ENCODE data around the gene HSD11B2.

HSD11B2 gene

DNA sequence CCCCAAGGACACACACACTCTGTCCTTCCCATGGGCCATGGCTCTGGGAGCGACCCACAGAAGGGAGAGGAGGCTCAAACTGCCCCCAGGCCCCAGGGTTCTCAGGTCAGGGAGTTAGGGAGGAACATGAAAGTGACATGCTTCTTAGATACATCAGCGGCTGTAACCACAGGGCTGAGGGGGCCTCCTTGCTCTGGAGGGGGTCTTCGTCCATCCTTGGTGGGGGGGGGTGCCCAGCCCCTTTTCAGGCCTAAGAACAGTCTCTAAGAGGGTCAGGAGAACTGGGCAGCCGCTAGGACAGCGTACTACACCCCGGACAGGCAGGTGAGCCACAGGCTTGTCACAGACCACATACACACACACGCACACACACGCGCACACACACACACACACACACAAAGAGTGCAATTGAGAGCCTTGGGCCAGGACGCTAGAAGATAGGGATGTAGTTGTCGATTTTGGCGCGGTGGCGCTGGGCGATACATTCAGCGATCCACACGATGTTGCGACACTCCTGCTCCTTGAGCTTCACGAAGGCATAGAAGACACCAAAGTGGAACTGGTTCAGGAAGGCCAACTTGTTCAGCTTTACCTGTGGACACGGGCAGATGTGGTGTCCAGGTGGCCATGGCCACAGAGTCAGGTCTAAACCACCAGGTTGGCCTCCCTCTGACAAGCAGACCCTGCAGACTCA, 7.3 kb downstream of the HSD11B2 start:
- DNase-seq, result no peak

DNA sequence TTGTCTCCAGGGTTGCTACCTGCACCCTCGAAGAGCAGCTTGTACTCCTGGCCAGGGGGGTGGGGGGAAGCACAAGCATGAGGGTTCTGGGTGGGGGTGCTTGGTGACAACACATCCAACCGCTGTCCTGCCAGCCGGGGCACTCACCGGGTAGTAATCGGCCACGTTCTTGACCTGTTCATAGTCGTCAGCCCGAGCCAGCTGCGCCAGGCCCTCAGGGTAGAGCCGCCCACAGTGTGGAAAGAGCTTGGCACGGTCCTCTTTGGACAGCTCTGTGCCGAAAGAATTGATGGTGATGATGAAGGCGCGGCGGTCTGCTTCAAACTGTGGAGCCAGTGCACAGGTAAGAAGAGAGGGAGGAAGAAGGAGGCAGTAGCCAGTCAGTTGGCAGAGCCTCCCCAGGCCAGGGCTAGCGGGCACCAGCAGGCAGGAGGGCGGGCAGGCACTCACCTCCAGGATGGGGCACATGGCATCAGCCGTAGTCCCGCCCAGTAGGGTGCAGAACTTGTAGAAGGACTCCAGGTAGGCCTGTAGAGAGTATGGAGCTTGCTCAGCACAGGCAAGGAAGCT, 8.0 kb downstream of the HSD11B2 start:
- DNase-seq, result no peak

DNA sequence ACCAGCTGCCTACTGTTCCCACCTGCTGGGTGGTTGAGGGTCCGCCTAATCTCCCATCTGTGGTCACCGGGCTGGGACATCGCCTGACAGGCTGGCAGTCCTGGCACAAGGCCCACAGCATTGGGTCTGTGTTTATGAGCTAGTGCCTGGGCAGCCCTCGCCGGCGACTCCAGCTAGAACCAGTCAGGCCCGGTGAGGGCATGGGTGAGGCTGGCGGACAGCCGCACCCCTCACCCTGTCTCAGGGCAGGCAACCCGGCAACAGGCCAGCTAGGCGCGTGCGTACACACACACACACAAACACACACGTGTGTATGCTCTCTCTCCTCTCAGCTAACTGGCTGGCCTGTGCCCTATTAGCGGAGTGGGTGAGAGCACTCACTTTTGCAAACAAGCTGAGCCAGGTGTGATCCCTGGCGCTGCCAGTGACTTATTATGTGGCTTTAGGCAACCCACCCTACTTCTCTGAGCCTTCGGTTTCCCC, 10.4 kb downstream of the HSD11B2 start:
- peak; percentile 13 for DNase-seq

DNA sequence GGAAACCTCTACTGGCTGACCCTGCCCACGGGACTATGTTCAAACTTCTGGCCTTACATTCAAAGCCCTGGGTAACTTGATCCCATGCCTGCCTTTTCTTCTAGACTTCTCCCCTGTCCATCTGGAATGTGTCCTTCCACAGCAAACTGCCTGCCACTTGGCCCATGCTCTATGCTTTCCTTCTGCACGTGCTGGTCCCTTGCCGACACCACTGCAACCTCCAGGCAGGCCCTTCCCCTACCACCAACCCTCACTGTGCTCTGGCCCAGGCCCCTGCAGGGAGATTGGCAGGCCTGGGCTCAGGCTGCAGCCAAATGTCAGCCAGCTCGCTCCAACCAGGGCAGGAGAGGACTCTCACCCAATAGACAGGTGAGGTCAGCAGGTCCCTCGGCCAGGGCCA, 11.0 kb downstream of the HSD11B2 start:
- DNase-seq, result no peak

DNA sequence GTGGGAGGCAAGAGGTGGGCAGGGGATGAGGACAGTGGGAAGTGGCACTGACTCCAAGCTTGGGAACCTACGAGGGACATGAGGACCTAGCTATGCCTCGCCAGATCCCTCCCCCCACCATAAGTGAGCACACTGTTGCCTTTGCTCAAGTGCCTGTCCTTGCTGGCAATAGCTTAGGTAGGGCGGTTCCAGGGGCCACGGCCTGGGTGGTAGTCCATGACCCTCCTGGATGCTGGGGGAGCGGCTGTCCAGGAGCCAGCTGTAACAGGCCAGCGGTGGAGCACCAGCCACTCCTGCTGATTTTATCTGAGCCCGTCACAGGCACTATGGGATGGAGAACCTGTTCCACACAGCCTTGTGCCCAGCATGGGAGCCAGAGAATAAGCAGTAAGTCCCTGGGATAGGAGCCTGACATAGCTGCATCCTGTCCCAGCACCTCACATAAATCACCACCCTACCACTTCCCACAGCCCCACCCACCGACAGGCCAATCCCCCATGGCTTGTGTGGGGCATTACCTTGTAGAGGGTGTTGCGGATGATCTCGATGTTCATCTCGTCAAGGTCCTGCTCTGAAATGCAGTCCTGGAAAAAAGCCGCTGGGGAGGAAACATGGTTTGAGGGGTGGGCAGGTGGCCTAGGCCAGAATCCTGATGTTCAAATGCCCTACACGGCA, 11.8 kb downstream of the HSD11B2 start:
- no peak for DNase-seq

DNA sequence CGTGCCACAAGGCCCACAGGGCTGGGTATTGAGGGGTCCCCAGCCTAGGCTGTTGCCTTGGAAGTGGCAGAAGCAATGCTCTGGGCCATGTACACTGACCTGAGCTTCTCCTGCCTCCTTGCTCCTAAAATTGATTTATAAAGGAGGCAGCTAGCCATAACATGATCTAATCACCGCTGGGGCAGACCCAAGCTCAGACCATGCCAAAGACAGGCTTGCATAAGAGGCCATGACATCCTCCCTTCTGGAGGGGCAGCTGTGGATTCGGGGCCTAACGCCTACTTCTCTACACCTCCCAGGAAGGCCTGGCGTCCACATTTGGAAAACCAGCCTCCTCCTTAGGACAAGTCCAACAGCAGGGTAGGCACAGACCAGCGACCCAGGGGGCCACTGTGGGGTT, 12.3 kb downstream of the HSD11B2 start:
- no peak for DNase-seq

DNA sequence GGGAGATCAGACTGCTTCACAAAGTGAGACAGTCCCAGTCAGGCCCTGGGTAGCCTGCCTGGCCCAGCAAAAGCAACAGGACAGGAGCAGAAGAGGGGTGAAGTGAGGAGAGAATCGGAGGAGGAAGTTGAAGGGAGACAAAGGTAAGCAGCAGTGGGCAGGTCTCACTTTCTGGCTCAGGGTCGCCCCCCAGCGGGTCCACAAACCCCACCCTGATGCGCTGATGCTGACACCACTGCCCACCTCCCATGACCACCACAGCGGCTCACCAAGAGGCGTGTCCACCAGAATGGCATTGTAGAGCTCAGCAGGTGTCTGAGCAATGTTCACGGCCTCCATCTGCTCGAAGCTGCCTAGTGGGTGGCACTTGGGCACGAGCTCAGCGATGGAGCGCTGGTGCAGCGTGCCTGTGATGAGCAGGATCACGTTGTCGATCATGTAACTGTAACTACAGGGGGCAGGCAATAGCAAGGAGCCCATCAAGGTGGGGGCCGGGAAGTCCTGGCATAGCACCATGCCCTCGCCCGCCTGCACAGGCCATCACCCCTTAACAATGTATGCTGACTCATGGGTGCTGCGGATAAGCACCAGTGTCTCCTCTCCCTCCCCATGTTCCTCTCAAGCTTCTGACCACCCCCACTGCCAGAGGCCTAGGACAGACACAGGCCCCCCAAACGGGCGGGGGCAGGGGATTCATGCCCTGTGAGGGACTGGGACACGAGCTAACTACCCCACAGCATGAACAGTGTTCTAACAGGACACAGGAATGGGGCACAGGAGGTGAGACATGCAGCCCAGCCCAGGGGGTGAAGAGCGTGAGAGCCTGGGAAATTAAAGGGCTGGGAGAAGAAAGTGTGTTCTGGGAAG, 13.6 kb downstream of the HSD11B2 start:
- no peak for DNase-seq

DNA sequence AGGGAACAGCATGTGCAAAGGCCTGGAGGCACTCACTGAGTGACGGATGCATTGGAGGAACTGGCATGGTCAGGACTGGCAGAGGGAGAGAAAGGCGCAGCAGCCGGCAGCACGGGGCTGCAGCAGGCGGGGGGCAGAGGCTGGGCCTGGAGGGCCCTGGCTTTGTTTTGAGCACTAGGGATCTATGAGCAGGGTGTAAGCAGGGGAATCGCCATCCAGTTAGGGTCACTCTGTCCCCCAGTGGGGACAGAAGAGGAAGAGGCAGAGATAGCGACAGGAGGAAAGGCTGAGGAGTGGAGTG, 14.2 kb downstream of the HSD11B2 start:
- no peak for DNase-seq

DNA sequence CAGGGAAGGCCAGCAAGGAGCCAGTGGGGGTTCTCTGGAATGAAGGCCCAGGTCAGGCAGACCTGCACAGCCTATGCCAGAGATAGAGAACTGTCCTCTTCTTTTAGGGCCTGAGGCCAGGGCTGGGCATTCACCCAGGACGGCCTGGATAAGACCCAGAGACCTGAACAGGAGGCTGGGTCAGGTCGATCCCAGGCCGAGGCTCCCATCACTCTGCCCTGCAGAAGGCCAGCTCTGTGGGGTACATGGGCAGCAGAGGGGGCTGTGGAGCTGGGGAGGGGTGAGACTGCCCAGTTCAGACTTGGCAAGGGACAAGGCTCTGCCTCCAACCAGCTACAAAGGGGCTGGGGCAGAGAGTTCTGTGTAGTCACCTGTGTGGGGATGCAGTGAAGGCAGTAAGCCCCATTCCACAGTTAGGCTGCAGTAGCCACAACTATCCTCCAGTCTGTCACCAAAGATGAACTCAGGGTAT, 14.6 kb downstream of the HSD11B2 start:
- no peak for DNase-seq

DNA sequence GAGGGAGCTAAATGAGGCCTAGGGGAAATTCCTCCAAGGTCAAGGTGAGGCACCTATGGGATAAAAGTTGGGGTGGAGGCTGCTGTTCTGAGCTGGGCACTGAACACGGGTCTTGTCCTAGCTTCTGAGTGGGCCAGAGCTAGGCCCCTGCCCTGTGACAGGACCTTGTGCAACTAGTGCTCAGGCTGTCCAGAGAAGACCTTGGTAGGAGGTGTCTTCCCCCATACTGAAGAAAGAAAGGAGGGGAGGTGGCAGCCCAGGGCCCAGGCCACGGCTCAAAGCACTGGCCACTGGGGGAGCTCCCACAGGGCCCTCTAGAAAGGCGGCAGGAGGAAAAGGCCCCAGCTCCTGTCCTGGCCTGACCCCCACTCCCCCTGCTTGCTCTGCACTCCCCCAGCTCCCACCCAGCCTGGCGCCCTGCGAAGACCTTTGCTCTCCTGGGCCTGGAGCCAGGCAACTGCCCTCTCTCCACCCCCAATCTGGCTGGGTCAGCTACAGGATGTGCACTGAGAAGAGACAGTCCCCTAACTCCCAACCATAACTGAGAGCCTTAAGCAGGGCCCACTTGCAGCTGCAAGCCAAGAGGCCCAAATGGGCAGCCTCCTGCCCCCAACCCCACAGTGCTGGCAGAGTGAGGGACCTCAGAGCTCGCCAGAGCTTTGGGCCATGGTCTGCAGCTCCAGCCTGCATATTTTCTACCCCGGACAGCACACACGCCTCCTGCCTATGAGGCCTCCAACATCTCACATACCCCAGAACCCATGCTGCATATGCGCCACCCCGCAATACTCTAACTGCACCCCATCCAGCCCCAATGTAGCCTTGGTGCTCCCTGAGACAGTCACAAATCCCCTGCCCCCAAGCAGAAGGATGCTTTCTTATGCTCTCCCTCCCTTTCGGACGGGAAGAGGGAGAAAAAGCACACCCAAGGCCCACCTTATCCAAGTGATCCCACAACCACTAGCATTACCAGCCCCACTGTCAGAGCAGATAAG, 15.3 kb downstream of the HSD11B2 start:
- no peak for DNase-seq

DNA sequence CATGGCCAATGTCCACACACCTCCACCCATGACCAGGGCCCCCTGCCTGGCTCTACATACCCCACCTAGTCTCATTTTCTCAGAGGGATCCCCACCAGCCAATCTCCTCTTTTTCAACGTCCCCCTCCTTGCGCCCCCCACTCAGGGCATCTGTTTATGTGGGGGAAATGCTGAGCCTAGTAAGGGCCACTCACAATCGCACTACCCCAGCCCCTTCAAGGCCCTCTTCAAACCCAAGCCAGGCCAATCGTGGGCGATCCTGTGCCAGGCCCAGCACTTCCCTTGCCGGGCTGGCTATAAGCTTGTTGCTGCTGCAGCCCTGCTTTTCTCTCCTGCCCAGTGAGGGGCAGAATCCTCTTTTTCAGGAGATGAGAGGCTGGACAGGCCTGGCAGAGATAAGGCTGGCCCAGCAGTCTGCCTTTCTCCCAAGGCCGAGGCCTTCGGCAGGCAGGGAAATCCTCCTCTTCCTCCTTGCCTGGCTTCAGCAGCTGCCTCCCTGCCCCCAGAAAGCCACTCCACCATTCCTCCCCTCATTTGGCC, 16.1 kb downstream of the HSD11B2 start:
- no peak for DNase-seq

DNA sequence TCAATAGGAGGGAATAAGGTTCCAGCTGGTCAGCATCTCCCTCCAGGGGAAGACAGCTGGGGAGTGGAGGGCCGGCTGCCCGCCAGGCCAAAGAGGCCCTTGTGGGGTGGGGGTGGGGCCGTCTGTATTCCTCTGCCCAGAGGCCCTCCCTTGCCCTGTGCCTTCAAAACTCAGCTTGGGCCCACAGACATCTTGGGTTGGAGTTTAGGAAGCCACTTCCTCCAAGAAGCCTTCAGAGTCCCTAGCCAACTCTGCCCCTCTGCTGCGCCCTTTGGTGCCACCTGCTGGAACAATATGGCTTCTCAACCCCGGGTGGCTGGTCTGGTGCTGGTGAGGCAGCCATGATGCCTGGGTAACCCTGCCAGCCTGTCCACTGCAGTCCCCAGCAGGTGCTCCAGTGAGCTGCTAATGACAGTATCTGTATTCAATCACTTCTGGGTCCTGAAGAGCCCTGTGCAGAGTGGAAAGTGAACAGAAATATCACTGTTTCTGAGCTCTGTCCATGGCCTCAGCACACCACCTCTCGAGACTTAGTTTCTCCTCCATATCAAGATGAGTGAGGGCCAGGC, 16.7 kb downstream of the HSD11B2 start:
- DNase-seq, result peak; percentile 11

DNA sequence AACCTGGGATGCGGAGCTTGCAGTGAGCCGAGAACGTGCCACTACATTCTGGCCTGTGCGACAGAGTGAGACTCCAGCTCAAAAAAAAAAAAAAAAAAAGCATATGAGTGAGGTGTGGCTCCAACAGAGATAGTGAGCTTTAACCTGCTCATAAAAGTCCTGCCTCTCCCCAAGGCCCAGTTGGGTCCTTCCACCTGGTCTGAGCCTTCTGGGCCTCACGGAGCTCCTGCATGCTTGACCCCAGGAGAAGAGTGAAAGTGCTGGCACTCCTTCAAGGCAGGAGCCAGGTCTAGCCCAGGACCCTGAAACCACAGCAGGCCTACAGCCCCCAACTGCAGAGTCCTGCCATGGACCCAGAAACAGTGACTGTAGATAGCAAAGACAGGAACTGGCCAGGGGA, 17.7 kb downstream of the HSD11B2 start:
- DNase-seq, result no peak

DNA sequence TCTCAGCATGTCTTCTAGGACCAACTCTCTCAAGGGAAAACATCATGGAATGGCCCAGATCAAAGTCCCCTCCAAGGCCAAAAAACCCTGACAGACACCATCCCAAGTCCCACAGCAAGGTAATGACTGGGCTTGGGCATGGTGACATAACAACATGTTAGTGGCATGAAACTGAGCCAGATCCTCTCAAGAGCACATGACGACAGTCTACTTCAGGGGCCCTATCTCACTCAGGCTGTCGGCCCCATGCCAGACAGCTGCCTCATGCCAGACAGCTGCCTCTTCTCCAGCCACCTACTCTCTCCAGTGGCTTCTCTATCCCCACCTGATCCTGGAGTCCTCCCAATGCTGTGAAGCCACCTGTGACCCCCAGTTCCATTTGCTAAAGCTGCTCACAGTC, 18.4 kb downstream of the HSD11B2 start:
- no peak for DNase-seq

DNA sequence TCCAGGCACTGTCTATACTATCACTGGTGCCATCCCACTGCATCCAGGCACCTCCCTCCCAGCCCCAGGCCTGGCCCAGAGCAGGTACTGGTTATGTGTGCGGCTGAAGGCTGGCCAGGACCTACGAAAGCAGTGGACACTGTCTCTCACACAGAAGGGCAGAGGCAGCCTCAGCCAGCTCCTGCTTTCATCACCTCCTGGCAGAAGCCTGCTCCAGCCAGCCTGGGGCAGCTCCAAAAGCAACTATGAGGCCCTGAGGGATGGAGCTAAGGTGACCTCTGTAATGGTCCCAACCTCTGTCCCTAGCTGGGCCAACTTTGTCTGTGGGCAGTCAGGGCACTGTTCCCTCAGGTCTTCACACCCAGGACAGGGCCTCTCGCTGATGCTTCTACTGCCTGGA, 18.8 kb downstream of the HSD11B2 start:
- DNase-seq, result no peak

DNA sequence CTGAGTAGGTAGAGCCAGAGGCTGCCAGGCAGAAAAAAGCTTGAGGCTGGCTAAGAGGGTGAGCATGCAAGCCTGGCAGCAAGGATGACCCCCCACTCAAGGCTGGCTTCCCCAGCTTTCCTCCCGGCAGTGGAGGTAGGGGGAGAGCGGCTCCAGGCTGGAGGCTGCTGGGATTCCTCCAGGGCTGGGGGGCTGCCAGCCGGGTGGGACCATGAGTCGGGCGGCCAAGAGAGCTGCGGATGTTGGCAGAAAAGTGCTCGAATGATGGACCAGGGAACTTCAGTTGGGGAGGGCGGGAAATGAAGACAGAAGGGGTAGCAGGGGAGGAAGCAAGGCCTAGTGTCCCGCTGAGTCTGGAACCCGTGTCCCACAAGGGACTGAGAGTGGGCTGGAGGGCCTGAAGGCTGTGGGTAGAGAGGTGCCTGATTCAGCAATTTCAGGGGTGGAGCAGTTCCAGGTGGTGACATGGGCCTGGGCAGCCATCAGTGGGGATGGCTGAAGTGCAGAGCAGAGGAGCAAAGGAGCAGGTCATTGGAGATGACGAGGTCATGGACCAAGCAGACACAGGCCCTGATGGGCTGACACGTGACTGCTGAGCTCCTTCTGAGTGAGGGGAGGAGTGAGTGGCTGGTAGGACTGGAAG, 20.3 kb downstream of the HSD11B2 start:
- DNase-seq, result no peak

DNA sequence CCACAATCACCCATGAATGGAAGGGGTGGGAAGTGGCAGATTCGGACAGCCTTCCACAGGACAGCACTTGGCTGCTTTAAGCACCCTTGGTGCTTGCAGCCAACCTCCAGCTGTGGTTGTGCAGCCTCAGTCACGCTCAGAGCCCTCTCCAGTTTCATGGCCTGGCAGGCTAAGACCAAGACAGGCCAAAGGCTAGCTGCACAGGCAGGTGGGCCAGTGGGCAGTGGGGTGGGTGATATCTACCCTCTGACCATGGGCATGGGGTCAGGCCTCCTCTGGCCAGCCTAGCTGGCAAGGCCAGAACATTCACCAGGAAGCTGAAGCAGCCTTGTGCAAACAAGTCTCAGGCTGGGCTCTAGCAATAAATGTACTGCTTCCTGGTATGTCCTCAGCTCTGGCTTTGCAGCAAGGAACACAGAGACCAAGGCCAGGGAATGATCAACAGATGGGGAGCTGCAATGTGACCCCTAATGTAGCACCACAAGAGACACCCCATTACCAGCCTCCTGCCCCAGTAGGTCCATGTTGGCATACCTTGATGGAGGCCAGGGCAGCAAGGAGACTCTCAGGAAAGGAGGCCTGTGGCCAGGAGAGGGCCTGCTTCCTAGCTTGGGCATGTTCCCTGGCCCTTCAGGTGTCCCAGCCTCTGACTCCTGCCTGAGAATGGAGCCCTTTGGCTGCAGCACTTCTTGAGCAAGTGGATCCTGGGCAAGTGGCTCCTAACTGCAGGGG, 20.9 kb downstream of the HSD11B2 start:
- no peak for DNase-seq

DNA sequence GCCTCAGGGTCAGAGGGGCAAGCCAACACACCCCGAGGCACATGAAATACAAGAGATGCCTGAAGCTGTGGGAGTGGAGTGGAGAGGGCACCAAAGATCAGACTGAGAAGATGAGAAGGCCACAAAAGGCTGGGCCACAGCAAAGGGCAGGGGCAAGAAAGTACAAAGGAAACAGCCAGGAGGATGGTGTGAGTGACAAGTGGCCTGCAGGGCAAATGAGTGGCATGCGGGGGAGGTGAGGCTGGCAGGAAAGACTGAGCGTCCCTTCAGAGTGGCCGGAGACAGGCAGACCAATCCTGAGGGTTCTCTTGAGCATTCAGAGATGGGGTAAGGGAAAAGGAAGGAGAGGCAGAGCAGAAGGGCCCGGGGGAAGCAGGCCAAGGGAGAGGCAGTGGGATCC, 23.2 kb downstream of the HSD11B2 start:
- DNase-seq, result no peak

DNA sequence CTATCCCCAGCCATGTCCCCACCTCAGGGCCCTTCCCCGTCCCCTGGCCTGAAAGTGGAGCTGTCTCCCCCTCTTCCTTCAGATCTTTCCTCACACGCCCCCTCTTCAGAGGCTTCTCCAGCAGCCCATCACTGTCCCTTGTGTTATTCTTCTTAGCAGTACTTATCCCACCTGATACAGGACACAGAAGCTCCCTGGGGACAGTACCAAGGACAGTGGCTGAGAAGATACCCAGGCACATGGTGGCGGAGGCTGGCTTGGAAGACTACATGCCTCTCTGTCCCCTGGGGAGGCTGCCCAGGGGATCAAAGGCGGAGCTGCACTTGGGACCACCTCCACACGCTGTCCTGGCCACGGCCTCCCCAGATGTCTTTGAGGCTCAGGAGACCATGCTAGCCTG, 23.9 kb downstream of the HSD11B2 start:
- no peak for DNase-seq

DNA sequence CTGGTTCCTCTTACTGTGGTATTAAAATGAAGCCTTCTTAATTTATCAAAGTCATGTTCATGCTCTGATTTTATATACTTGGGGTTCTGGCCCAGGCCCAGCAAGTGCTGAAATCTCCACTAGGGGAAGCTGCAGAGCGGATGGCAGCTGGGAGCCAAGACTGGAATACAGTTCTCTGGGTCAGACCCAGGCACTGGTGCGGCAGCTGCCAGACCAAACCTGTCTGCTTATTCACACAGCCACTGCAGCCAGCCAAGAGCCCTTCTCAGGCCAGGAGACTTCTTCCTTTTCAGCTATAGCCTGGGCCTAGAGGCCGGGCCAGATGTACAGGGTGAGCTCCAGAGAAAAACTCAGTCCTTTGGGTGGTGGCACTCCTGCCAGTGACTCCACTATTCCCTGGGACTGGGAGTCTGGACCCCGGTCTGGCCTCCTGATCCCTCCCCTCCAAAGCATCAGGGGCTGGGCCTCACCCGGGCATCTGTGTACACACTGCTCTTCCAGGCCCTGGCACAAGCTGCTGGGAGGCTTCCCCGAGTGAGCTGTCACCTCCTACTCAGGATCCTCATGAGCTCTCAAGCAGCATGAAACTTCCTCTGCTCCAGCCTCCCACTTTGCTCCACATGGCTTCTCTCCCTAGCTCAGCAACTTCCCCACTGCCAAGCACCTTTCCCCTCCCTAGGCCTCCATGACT, 25.6 kb downstream of the HSD11B2 start:
- DNase-seq, result no peak
